Cardiac septum (tissue), 1 donor: ENCODE results near the gene MROH8. TPM values are rescaled to one million over a fixed set of nuclear protein-coding genes. Genes with fewer than 3 reads are reported as not detected.
A peak's percentile ranks its signal among the peaks of the same experiment; 100 is the strongest.

Experiments used
- DNase-seq: peaks from one replicate; pipeline ENCODE4 v3.0.0-alpha.2; 2020; ENCODE audit warnings: low spot score
- intact Hi-C: fragments of 100-400 bp; cut with DNase I; formaldehyde crosslinking; loops from one replicate; pipeline ENCODE4 v1.14.0; 2022
- long read RNA-seq: library from polyadenylated mRNA; unstranded; transcript quantifications from one replicate; pipeline ENCODE4 v2.0.0, GENCODE V29; 2021
- total RNA-seq: library from RNA; stranded (reverse); fragmentation: NEBNext Ultra II Directional; extraction: Animal tissue kit (Norgen Biotek cat#: 25700); gene quantifications from one replicate; pipeline ENCODE4 v1.2.1, GENCODE V29; 2021
- donor health status: DM: no; HTN: no; CAD: no.

MROH8 gene
- 3.8 TPM for total RNA-seq
- long read RNA-seq, partial matches to known transcripts, result 1 of 1 reads
- long read RNA-seq, other reads (novel, unspliced or antisense), result 0 of 1 reads

DNA sequence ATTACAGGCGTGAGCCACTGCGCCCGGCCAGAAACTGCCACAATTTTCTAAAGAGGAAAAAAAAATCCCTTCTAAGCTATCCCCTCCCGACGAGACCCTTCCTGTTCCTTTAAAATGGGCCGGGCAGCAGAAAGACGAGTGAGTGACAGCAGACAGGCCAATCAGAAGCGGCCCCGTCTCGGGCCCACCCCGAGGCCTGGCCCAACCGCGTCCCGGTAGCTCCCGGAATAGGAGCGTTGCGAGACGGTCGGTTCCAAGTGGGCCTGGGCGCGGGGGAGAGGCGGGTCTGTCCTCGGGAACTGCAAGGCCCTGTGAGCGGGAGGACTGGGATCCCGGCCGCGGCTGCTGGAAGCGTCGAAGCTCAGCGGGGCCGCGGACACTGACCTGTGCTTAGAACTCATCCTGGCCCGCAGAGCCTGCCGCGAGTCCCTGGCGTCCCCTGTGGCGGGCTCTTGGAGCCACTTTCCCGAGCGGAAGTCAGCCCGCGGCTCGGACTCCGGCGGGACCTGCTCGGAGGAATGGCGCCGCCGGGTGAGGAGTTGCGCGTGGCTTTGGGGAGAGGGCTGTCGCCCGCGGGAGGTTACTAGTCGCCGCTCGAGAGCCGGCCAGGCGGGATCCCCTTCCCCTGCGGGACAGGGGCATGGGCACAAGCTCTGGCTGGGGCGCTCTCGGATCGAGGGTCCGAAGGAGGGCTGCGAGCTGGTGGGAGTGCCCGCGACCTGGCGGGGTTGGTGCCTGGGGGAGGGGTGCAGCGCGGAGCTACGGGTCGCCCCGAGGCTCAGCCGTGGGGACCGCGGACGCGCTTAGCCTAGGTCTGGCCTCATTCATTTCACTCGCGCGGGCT, at the start of gene MROH8, which contains the start of gene RPN2:
Gene MROH8 (minus strand): TSS at position 710 of the 844 bp plus-strand sequence.
Gene RPN2 (plus strand): TSS at position 492 of the 844 bp plus-strand sequence. CDS start 27 bp downstream, at position 519.
- peak; percentile 99 for DNase-seq
- intact Hi-C loops, result no loop called here

DNA sequence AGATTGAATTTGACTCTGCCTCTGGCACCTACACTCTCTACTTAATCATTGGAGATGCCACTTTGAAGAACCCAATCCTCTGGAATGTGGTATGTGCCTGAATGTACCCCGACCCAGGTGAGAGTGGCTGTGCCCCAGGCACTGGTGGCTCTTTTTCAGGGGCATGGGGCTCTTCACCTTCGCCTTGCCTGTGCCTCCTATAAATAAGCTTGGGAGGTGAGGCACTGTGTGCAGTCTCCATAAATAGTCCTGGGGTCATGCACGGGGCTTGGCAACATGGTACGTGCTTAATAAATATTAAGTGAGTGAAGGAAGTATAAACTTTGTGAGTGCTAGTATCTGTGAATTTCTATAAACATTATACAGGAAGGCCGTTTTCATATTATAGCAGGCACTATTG, 49.3 kb upstream of the MROH8 start:
- DNase-seq, result no peak

DNA sequence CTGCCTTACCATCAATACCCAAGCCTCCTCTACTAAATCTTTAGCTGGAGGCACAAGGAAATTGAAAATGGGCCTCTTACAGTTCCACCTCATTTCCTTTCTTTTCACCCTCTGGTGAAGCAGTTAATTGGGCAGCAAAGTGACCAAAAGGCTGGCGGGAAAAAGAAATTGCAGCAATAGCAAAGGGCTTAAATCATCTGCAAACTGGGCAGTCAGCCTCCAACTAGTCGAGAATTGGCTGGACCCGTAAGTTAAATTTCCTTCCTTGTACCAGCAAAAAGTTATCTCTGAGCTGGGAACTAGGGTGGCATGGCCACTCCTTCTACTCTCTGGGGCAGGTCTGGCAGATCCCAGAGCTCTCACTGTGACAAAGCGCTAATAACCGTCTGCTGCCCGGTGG, 48.7 kb upstream of the MROH8 start:
- peak; percentile 26 for DNase-seq
- intact Hi-C loops, result no loop called here

More for the DNA sequence above, 49.3 kb upstream of the MROH8 start:
- intact Hi-C loops, result no loop called here

DNA sequence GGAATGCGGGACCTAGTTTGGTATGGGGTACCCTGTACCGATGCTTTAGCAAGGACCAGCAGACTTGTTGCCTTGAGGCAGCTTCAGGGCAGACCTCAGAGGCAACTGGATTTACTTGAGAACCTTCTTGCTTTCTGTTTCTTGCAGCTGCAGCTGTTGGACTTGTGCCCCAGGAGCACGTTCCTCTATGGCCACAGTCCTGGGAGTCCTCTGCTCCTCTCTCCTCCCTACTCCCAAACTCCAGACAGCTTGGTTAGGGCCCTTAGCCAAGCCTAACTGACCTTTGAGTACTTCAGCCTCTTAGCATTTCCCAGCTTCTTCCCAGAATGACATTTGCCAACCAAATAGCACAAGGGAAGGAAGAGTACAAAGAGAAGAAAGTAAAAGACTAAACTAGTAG, 47.5 kb upstream of the MROH8 start:
- intact Hi-C loops, result no loop called here
- DNase-seq, result peak; percentile 76

DNA sequence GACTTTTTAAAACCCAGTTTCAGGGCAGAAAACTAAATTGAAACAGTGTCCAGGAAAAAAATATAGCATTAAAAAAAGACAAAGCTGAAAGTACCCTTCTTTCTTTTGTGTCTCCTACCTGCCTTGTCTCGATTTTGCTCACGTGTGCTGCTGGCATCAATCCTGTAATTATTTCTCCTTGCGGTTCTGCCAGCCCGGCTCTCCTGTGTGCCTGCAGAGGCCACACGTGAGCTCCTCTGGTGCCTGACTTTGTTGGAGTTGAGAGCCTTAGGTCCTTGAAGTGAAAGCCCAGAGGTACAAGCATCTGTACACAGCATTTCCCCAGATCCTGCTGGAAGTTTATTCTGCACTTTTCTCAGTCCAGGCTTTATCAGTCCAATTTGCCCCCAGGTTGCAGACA, 45.8 kb upstream of the MROH8 start:
- intact Hi-C loops, result no loop called here
- no peak for DNase-seq

DNA sequence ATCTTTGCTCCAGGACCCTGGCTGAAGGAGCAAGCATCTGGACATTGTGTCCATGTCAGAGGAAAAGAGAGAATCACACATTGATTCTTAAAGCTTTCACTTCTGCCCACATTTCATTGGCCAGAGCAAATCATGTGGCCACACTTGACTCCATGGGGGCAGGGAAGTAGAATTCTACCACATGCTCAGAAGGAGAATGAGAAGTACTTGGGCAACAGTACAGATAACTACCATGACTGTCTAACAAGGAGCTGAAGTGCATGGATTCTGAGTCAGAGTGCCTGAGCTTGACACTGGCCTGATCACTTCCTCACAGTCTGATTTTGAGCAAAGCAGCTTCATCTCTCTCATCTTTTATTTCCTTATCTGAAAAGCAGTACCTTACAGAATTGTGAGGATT, 43.7 kb upstream of the MROH8 start:
- intact Hi-C loops, result no loop called here
- DNase-seq, result no peak

DNA sequence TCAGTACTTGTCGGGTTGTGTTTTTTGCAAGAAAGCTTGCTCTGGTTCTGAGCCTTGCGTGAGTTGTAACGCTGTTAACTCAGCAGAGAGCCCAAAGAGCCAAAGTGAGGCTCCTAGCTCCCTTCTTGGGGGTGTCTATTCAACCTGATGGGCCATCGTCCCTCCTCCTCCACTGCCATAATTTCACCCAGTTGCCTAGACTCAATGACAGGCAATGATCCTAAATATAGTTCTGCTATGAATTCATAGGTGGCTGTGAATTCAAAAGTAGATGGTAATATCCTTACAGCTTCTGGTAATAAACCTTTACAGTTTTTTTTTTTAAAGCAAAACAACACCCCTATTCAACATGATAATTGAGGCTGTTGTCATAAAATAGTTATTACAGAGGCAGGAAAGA, 42.7 kb upstream of the MROH8 start:
- intact Hi-C loops, result no loop called here
- no peak for DNase-seq

DNA sequence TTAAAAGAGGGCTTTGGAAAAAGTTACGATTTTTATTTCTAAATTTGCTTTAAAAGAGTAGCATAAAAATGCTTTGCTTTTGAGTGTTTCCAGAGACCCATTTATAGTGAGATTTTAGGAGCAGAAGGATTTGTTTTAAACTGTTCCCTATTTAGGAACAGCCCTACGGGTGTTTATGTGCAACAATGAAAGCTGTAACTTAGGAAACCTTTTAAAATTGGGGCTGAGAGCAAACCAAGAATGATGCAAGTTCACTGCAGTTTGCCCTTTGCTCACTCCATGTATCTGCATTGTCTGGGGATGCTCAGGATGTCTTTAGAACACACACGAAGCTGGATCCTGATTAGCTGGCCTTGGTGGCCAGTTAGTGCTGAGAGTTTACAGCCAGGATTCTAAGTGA, 41.4 kb upstream of the MROH8 start:
- intact Hi-C loops, result no loop called here
- DNase-seq, result no peak

DNA sequence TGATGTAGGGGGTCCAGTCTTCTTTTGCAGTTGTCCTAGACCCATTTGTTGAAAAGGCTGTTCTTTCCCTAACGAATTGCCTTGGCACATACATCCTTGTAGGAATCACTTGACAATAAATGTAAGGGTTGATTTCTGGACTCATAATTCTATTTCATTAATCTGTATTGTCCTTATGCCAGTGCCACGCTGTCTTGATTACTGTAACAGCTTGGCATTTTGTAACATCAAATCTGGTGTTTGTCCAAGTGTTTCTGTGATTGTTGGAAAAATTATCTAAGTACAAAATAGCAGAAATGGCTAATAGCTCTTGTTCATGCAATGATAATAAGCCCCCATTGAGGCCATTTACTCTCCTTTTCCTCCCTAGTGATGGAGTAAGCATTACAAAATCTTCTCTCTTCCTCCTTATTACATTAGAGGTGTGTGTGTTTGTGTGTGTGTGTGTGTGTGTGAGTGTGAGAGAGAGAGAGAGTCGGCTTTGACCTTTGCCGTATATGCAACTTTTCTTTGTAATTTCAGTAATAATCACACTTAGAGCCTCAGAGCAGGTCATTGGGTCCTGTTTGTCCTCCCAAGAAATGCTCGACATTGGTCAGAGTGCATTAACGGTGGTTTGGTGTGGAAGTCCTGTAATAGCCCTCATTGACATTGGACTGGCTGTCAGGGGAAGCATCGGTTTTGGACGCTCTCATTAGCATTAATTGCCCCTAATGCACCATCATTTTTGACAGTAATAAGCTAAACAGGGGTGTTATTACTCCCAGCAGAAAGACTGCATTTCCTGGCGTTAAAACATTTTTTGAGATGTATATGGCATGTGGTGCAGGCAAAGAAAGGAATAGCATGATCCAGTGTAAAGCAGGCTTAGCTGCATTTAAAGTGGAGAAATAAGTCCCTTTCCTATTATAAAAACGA, 40.7 kb upstream of the MROH8 start:
- no peak for DNase-seq
- intact Hi-C loops, result no loop called here

DNA sequence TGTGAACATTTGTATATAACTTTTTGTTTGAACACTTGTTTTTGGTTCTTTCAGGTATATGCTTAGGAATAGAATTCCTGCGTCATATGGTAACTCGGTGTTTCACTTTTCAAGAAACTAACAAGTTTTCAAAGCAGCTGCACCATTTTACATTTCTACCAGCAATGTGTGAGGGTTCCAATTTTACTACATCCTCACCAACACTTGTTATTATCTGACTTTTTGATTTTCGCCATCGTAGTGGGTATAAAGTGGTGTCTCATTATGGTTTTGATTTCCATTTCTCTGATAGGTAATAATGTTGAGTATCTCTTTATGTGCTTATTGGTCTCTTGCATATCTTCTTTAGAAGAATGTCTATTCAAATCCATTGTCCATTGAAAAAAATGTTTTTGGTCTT, 39.6 kb upstream of the MROH8 start:
- no peak for DNase-seq
- intact Hi-C loops, result no loop called here

DNA sequence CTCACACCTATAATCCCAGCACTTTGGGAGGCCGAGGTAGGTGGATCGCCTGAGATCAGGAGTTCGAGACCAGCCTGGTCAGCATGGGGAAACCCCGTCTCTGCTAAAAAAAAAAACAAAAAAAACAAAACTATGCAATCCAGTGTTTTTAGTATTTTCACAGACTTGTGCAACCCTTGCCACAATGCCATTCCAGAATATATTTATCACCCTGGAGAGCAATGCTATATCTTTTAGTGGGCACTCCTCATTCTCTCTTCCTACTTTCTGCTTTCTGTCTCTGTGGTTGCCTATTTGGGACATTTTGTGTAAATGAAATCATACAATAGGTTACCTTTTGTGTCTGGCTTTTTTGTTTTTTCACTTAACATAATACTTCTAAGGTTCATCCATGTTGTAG, 39.1 kb upstream of the MROH8 start:
- intact Hi-C loops, result no loop called here
- no peak for DNase-seq

DNA sequence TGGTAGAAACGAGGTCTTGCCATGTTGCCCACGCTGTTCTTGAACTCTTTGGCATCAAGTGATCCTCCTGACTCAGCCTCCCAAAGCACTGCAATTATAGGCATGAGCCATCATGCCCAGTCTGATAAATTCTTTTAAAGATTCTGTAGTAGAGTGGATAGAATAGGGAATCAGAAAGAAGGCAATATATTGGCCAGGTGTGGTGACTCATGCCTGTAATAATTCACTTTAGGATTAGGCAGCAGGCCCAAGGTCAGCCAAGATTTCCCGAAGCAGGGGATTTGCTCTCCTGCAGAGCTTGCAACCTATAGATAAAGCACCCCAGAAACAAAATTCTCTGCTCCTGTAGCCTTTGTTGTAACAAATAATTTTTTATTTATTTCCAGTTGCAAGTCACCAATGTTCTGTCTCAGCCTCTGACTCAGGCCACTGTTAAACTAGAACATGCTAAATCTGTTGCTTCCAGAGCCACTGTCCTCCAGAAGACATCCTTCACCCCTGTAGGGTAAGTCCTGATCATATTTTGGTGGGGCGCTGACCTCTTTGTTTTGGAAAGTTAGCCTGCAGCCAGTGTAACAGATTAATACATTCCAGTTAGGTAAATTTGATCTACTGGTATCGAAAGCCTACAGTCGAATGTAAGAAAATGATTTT, 30.4 kb upstream of the MROH8 start:
- intact Hi-C loops, result no loop called here
- DNase-seq, result no peak

DNA sequence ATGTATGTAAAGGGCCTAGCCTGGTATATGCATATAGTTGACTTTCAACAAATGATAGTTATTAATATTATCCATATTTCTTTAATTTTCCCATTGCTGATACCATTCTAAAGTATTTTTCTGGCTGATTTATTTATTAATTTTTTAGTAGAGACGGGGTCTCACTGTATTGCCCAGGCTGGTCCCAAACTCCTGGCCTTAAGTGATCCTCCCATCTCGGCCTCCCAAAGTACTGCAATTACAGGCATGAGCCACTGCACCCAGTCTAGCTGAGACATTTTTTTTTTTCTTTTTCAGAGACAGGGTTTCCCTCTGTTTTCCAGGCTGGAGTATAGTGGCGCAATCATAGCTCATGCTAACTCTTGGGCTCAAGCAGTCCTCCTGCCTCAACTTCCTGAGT, 29.8 kb upstream of the MROH8 start:
- intact Hi-C loops, result no loop called here

DNA sequence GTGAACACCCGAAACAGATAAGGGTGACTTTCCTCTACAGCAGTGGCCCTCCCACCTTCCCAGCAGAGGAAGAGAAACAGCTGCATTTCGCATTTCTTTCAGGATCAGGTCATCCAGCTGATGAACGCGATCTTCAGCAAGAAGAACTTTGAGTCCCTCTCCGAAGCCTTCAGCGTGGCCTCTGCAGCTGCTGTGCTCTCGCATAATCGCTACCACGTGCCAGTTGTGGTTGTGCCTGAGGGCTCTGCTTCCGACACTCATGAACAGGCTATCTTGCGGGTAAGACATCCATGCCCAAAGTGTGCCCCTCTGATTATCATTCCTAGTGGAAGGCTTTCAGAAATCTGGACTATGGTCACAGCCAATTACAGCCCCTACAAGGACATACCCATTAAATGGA, 27.8 kb upstream of the MROH8 start:
- DNase-seq, result no peak
- intact Hi-C loops, result no loop called here

More for the DNA sequence above, 29.8 kb upstream of the MROH8 start:
- DNase-seq, result no peak

DNA sequence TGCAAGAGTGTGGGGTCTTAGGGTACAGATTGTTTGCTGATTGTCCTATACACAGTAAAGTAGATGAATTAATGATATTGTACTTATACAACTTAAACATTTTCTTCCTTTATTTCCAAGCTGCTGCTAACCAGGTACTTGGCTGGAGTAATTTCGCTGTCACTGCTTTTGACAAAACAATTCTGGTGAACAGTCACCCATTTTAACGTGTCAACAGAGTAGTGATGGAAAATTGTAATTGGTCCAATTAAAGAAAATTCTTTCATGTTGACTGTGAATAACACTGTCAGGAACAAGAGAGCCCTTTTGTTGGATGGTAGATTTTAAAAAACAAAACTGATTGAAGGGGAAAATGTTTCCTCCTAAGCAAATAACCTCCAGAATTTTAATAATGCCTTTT, 26.4 kb upstream of the MROH8 start:
- intact Hi-C loops, result no loop called here
- no peak for DNase-seq

DNA sequence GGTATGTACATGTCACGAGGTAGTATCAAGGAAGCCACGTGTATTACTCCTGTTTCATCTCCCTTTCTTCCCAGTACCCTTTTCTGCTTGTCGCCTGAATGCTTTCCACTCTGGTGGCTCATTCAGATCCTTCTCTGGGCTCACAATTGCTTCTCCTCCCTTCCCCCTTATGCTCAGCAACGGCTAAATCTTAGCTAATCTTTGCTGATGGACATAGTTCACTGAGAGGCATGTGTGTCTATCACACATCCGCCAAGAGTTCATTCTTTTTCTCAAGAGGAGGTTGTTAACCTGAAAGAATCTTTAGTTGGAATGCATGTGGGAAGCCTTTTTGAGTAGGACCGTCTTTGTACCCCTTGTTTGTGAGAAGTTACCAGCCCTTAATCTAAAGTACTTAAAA, 25.8 kb upstream of the MROH8 start:
- intact Hi-C loops, result no loop called here
- no peak for DNase-seq

DNA sequence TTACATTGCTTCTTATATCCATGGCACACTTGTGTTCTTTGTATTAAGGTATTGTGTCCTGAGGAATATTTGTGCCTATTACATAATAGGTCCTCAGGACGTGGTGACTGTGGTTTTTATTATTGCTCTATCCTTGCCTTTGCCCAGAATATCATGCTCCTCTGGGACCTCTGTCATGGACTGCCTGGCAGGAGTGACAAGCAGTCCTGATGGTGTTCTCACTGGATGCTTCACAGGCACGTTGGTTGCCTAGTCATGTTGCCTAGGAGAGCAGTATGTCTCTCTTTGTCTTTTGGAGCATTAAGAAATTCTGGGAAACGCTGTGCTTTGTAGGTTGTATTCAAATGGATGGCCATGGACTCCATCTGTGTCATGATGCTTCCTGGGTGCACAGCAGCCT, 24.7 kb upstream of the MROH8 start:
- DNase-seq, result no peak
- intact Hi-C loops, result no loop called here

DNA sequence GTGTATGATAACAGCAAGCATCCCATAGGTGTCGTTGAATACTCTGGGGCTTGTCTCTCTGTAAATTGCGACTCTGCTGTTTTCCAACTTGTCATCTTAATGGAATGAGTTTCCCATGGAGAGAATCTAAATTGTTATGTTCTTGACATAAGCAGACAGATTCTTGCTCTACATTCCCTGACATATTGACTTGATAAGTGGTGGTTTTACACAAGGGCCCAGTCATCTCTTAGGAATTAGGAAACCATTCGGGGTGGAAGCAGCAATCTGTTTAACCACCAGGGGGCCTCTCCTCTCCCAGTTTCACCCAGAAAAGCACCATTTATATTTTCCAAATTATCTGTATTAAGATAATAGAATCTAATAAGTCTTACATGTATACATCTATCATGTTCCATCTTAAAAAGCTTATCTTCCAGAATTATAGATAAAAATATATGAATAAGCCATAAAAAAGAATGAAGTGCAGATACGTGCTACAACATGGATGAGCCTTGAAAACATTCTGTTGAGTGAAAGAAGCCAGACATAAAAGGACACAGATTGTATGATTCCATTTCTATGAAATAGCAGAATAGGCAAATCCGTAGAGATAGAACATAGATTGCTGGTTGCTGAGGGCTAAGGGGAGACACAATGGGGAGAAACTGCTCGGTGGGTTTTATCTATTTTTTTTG, 23.1 kb upstream of the MROH8 start:
- DNase-seq, result no peak
- intact Hi-C loops, result no loop called here

DNA sequence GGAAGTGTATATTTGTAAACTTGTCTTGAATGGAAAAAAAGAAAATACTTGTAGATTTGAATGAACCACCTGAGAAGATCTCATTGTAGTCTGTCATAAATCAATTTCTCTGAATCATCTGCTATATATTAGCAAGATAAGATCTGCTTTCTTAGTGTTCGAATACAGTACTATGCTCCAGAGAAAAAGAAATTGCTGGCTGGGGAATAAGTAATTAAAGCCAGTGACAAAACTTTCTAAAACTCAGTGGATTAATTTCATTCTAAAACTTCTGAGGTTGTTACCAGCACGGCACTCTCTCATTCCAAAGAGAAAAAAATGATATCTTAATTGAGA, 22.4 kb upstream of the MROH8 start:
- intact Hi-C loops, result no loop called here

More for the DNA sequence above, 22.4 kb upstream of the MROH8 start:
- no peak for DNase-seq
